Neural cell (in vitro differentiated cells): ENCODE results near the gene CASP2. TPM values are rescaled to one million over a fixed set of nuclear protein-coding genes. Genes with fewer than 3 reads are reported as not detected.

Source experiments
- H2AFZ ChIP-seq: fragments of 200-600, 300-800 bp; sonication (generic), shearing (Covaris generic); 2 replicates; pipeline ENCODE4 v1.6.0; 2014; ENCODE audit warnings: low read depth, mild to moderate bottlenecking, antibody characterized with exemption, low read length, moderate library complexity
- H3F3A ChIP-seq: fragments of 200-600 bp; shearing (Covaris generic); 2 replicates; pipeline ENCODE4 v1.6.1; 2016; ENCODE audit warnings: mild to moderate bottlenecking, moderate library complexity, mixed read lengths, antibody characterized with exemption, low read length; ENCODE audit not compliant: insufficient read depth, poor library complexity, severe bottlenecking
- H3K27ac ChIP-seq: fragments of 200-600, 300-800 bp; sonication (generic), shearing (Covaris generic); 2 replicates; pipeline ENCODE4 v1.5.1; 2014; ENCODE audit warnings: mild to moderate bottlenecking, low read length, moderate library complexity
- H3K27me3 ChIP-seq: fragments of 300-800, 200-600 bp; sonication (generic), shearing (Covaris generic); 2 replicates; pipeline ENCODE4 v1.6.0; 2014; ENCODE audit warnings: mild to moderate bottlenecking, low read depth, low read length, moderate library complexity; ENCODE audit not compliant: insufficient read depth
- H3K36me3 ChIP-seq: fragments of 300-800, 200-600 bp; sonication (generic), shearing (Covaris generic); 2 replicates; pipeline ENCODE4 v1.5.1; 2014; ENCODE audit warnings: mild to moderate bottlenecking, antibody characterized with exemption, low read length, moderate library complexity; ENCODE audit not compliant: insufficient read depth
- H3K4me2 ChIP-seq: fragments of 300-800, 200-600 bp; sonication (generic), shearing (Covaris generic); 2 replicates; pipeline ENCODE4 v1.6.0; 2014; ENCODE audit warnings: mild to moderate bottlenecking, low read length
- H3K4me3 ChIP-seq: fragments of 300-800, 200-600 bp; sonication (generic), shearing (Covaris generic); 2 replicates; pipeline ENCODE4 v1.5.1; 2014; ENCODE audit warnings: mild to moderate bottlenecking, low read length, moderate library complexity
- H3K79me2 ChIP-seq: fragments of 200-600 bp; shearing (Covaris generic); replicated peaks from 2 replicates; pipeline ENCODE4 v1.6.0; 2014; ENCODE audit warnings: mild to moderate bottlenecking, low read length, moderate library complexity; ENCODE audit not compliant: insufficient read depth
- H3K9ac ChIP-seq: fragments of 300-800, 200-600 bp; sonication (generic), shearing (Covaris generic); 2 replicates; pipeline ENCODE4 v1.6.1; 2016; ENCODE audit warnings: mild to moderate bottlenecking, low read length, mixed read lengths
- H3K9me2 ChIP-seq: fragments of 200-600 bp; shearing (Covaris generic); 2 replicates; pipeline ENCODE4 v1.6.1; 2016; ENCODE audit warnings: mild to moderate bottlenecking, low read length, mixed read lengths; ENCODE audit not compliant: insufficient read depth
- H3K9me3 ChIP-seq: fragments of 200-600, 300-800 bp; sonication (generic), shearing (Covaris generic); 2 replicates; pipeline ENCODE4 v1.6.1; 2016; ENCODE audit warnings: mild to moderate bottlenecking, mixed run types, low read length, moderate library complexity, mixed read lengths
- H4K20me1 ChIP-seq: fragments of 200-600 bp; shearing (Covaris generic); 2 replicates; pipeline ENCODE4 v1.6.1; 2016; ENCODE audit warnings: mild to moderate bottlenecking, mixed run types; ENCODE audit not compliant: insufficient read depth
- CTCF ChIP-seq: fragments of 450-650 bp; IDR thresholded peaks from 2 replicates; pipeline ENCODE4 v1.5.1; 2014; ENCODE audit warnings: antibody characterized with exemption, mild to moderate bottlenecking, moderate library complexity; ENCODE audit not compliant: poor library complexity, severe bottlenecking
- EP300 ChIP-seq: fragments of 450-650 bp; conservative IDR thresholded peaks from 2 replicates; pipeline ENCODE4 v1.6.1; 2014; ENCODE audit warnings: antibody characterized with exemption, mild to moderate bottlenecking, moderate library complexity; ENCODE audit not compliant: poor library complexity, severe bottlenecking
- EZH2 ChIP-seq: fragments of 200-600, 300-800 bp; shearing (Covaris generic), sonication (generic); IDR thresholded peaks from 2 replicates; pipeline ENCODE4 v1.6.1; 2014; ENCODE audit warnings: antibody characterized with exemption, low read length, borderline replicate concordance, mild to moderate bottlenecking; ENCODE audit not compliant: insufficient read depth, poor library complexity, severe bottlenecking
- MXI1 ChIP-seq: fragments of 450-650 bp; conservative IDR thresholded peaks from 2 replicates; pipeline ENCODE4 v1.6.1; 2014; ENCODE audit warnings: antibody characterized with exemption, mild to moderate bottlenecking; ENCODE audit not compliant: poor library complexity, severe bottlenecking
- POLR2AphosphoS5 ChIP-seq: IDR thresholded peaks from 2 replicates; pipeline ENCODE4 v1.6.1; 2012
- RAD21 ChIP-seq: fragments of 450-650 bp; conservative IDR thresholded peaks from 2 replicates; pipeline ENCODE4 v1.6.1; 2014; ENCODE audit warnings: antibody characterized with exemption, mild to moderate bottlenecking, moderate library complexity
- REST ChIP-seq: IDR thresholded peaks from 2 replicates; pipeline ENCODE4 v1.6.1; 2012; ENCODE audit warnings: borderline replicate concordance
- SMC3 ChIP-seq: fragments of 450-650 bp; conservative IDR thresholded peaks from 2 replicates; pipeline ENCODE4 v1.6.1; 2014; ENCODE audit warnings: antibody characterized with exemption, mild to moderate bottlenecking, moderate library complexity; ENCODE audit not compliant: poor library complexity
- TAF1 ChIP-seq: IDR thresholded peaks from 2 replicates; pipeline ENCODE4 v1.6.1; 2012; ENCODE audit warnings: low read depth
- polyA plus RNA-seq: library from polyadenylated mRNA; depleted of rRNA; stranded (reverse); fragments of >200 nt; gene quantifications from 2 replicates; pipeline ENCODE4 v1.2.3, GENCODE V29; 2014

CASP2 gene
- polyA plus RNA-seq, 1 donor from 2014 or later: 9.0 TPM

DNA sequence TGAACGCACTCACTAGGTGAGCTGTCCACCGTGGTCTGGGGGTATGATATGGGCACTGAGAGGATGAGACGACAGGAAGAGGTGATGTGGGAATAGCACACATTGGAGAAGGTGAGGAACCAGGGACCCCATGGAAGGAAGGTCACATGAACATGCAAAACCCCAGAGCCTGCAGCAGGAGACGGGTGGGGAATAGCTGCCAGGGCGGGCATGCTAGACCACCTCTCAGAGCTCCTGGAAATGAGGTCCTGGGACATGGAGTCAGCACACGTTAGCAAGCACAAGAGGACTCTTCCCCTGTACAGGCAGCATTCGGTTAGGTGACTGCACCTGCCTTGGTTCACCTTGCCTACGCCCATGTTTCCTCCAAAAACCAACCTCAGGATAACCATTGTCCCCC is 66.2 kb downstream of the CASP2 start:
- no peak for TF ChIP-seq MXI1
- TF ChIP-seq EP300: no peak
- TF ChIP-seq REST: no peak
- TF ChIP-seq CTCF: no peak
- no peak overlapping the region for H2AFZ ChIP-seq
- H3K9ac ChIP-seq: no peak overlapping the region
- no peaks in the 10 kb centered on the region for H3K9me3 ChIP-seq
- H3K4me3 ChIP-seq: no peak overlapping the region
- no peaks in the 10 kb centered on the region for H4K20me1 ChIP-seq
- no peaks in the 10 kb centered on the region for H3K79me2 ChIP-seq
- no peak overlapping the region for H3K27ac ChIP-seq
- no peaks in the 10 kb centered on the region for H3F3A ChIP-seq
- no peaks in the 10 kb centered on the region for H3K9me2 ChIP-seq
- H3K27me3 ChIP-seq: no peaks in the 10 kb centered on the region
- no peaks in the 10 kb centered on the region for H3K36me3 ChIP-seq
- no peak overlapping the region for H3K4me2 ChIP-seq

DNA sequence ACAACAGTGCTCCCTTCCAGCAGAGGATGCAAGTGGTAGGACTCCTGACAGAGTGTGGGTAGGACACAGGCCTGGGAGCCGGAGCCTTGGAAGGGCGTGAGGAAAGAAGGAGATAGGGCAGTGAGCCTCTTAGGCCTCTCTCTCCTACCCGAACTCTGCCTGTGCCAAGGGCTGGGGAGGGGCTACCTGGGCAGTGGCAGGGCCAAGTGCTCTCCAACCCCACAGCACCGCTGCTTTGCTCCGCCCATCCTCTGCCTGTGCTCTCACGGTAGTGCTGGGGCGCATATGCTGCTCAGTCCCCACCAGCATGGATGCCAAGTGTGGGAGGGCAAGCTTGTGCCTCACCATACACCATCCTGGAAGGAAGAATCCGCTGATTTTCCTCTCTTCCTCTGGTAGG is 66.8 kb downstream of the CASP2 start:
- Histone ChIP-seq H3K9me3 (no peaks in the 10 kb centered on the region), H3K4me2 (no peak overlapping the region), H3K27ac (no peak overlapping the region), H3F3A (no peaks in the 10 kb centered on the region), H4K20me1 (no peaks in the 10 kb centered on the region), H3K9me2 (no peaks in the 10 kb centered on the region), H3K36me3 (no peaks in the 10 kb centered on the region), H3K4me3 (no peak overlapping the region), H3K79me2 (no peaks in the 10 kb centered on the region), H3K9ac (no peak overlapping the region), H2AFZ (no peak overlapping the region), H3K27me3 (no peaks in the 10 kb centered on the region)
- TF ChIP-seq MXI1: no peak
- no peak for TF ChIP-seq CTCF
- no peak for TF ChIP-seq POLR2AphosphoS5
- TF ChIP-seq SMC3: no peak
- no peak for TF ChIP-seq REST
- no peak for TF ChIP-seq EP300
- no peak for TF ChIP-seq EZH2
- no peak for TF ChIP-seq RAD21
- TF ChIP-seq TAF1: no peak
